T-helper 22 cell (primary cell): Measurements from ENCODE around the gene MTG1.

Experiments used
- DNase-seq: peaks from one replicate; pipeline ENCODE4 v3.0.0-alpha.2; 2020; ENCODE audit warnings: low read depth

The MTG1 gene

DNA sequence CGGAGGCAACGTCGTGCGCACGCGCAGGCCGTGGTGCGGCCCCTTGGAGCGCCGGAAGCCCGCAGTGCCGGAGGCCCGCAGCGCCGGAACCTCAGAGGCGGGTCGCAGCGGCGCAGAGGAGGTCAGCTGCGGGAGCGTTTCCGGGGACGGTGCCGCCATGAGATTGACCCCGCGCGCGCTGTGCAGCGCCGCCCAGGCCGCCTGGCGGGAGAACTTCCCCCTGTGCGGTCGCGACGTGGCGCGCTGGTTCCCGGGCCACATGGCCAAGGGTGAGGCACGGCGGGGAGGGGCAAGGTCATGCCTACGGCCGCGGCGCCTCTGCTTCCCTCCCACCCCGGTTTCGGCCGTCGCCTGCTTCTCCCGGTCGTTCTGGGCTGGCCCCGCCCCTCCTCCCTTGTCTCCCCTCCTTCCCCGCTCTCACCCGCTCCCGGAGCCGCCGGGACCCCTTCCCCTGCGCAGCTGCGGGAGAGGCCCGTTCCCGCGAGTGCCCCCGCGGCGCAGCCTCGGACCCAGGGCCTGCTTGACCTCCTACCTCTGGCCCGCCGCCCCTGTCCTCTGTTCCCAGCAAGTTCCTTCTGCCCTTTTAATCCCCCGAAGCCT is at the start of gene MTG1:
TSS of gene MTG1 (plus strand) at position 94 of the 600 bp plus-strand sequence. CDS start at position 158, 64 bp downstream.
- DNase-seq: peak; percentile 84

DNA sequence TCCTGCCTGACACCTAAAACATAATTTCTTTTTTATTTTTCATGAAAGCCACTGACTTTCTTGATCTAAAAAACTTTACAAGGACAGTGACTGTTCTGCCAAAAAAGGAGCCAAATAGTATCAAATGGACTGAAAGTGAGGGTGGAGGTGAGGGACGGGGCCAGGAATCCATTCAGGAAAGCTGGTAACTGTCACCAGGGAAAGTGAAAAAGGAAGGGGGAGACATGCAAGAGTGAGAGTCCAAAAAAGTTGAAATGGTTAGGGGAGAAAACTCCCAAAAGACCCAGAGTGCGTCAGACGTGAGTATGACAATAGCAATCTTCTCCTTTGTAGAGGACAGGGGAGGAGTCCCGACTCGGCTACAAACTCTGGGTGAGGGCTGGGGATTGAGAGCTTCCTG is 49.7 kb upstream of the MTG1 start:
- no peak for DNase-seq

GRCh38 chr10:133346413-133346812 is 47.5 kb upstream of the MTG1 start:
- DNase-seq: no peak

DNA sequence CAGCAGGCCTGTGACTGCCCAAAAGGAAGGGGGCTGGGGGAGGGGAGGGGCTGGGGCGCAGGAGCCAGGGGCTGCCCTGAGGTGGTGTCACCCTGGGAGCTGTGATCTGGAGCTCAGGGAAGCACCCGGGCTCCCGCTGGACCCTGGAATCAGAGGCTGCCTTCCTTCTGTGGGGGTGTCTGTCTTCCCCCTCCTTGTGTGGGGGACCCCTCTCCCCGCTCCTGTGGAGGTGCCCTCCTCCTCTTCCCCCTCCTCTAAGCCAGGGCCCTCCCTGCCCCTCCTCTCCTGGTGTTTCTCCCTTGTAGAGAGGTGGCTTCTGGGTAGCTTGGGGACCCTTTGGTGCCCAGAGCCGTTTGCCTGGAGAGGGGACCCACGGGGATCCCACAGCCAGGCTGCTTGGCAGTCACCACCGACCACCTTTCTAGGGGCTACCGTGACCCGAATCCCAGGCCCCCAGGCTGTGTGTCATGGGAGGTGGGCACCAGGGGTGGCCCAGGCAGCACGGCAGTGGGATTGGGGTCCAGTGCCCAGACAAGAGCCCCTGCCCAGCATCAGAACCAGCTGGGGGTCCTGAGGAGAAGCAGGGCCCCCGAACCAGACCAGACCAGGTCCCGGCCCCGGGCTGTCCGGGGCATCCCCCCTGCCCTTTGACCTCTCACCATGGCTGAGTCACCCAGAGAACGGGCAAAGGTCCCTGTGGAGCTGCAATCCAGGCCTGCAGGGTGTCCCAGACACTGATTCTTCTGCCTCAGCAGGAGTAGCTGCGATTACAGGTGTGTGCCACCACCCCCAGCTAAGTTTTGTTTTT is 46.0 kb upstream of the MTG1 start:
- no peak for DNase-seq

GRCh38 chr10:133349160-133349568 is 44.8 kb upstream of the MTG1 start:
- DNase-seq: no peak

DNA sequence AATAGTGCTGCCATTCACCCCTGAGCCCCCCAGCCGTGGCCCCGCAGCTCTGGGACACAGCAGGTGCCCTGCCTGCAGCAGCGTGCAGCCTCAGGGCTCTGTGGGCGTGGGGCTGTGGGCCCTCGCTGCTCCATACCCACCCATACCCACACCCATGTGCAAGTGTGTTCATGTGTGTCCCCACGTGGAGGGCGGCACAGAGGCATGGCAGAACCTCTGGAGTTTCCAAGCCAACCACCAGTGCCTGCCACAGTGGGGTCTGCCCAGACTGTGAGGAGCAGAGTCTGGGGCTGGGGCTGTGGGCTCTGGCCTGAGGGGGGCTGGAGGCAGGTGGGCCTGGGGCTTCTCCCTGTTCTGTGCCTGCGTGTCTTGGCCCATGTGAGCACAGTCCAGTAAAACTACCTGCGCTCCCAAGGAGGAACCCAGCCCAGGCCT is 44.4 kb upstream of the MTG1 start:
- DNase-seq: no peak

- DNase-seq: no peak
Measured at GRCh38 chr10:133350283-133350949, 43.5 kb upstream of the MTG1 start.

DNA sequence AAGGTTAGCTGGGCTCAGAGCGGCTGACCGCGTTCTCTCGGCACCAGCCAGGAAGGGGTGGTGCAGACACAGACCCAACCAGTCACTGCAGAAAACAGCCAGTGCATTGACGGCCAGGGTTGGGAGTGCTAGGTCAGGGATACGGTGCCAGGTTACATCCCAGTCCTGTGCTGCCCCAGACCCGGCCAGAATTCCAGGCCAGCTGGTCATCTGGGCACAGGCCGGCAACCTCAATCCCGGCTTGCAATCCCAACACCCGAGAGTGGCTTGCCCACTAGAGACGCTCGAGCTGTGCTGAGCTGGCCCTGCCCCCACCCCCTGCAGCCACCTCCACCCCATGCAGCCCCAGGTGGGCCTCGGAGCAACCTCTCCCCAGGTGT is 43.0 kb upstream of the MTG1 start:
- DNase-seq: no peak

DNA sequence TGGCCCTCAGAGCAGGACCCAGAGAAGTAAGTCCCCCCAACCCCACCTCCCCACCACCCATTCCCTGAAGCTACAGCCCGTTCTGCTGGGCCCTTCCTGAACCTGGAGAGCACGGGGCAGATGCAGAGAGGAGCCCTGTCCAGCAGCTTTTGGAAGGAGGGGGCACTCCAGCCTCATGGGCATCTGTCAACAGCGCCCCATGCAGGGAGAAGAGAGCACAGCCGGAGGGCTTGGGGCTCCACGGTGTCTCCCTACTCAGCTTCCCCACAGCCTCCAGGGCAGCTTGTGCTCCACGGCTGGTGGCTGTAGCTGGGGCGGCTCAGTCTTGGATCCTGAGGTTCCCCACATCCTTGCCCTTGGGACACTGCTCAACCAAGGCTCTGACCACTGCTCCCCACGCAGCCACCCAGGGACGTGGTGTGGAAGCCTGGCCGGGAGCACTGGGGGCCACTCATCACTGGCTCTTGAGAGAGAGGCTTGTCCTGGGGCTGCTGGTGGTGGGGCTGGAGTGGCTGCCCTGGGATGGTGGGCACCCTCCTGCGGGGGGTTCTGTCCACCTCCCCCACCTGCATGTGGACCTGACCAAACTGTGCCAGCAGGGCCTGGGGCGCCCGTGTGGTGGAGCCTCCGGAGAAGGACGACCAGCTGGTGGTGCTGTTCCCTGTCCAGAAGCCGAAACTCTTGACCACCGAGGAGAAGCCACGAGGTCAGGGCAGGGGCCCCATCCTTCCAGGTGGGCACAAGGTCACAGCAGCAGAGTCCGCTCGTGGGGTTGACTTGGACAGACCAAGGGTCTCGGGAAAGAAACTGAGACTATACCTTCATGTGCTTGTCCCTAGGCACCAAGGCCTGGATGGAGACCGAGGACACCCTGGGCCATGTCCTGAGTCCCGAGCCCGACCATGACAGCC is 42.3 kb upstream of the MTG1 start:
- no peak for DNase-seq

GRCh38 chr10:133353202-133353959 is 40.6 kb upstream of the MTG1 start:
- no peak for DNase-seq

- DNase-seq: no peak
Measured at GRCh38 chr10:133353988-133354605, 39.9 kb upstream of the MTG1 start.

- DNase-seq: no peak
Measured at GRCh38 chr10:133354672-133355240, 39.2 kb upstream of the MTG1 start.

- no peak for DNase-seq
Measured at GRCh38 chr10:133355266-133355665, 38.7 kb upstream of the MTG1 start.

GRCh38 chr10:133355991-133356390 is 38.0 kb upstream of the MTG1 start:
- no peak for DNase-seq

DNA sequence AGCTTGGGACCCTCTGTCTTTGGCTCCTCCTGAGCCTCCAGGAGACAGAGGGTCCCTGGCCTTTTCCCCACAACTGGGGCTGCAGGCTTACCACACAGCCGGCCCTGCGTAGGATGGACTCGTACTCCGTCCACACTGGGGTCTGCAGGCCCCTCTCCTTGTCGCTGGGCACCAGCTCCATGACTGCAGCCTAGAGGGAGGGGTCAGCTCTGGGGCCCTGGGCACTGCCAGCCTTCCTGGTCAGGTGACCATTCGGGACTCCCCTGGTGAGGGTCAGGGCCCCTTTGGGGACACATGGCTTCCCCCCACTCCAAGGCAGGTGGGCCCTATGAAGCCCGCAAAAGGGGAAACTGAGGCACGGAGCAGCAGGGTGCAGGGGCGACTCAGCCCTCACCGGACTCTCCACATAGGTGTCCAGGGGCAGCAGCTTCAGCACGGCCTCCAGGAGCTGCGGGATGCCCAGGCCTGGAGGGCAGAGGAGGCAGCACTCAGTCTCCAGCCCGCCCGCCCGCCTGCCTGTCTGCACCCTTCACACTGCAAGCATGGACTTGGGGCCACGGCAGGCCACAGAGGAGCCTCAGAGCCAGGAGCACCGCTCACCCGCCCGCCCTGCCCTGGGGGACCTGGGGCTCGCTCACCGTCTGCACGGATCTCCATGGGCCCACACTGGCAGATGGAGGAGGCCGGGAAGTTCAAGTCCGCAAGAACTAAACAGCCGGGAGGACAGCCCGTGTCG is 37.2 kb upstream of the MTG1 start:
- DNase-seq: no peak

DNA sequence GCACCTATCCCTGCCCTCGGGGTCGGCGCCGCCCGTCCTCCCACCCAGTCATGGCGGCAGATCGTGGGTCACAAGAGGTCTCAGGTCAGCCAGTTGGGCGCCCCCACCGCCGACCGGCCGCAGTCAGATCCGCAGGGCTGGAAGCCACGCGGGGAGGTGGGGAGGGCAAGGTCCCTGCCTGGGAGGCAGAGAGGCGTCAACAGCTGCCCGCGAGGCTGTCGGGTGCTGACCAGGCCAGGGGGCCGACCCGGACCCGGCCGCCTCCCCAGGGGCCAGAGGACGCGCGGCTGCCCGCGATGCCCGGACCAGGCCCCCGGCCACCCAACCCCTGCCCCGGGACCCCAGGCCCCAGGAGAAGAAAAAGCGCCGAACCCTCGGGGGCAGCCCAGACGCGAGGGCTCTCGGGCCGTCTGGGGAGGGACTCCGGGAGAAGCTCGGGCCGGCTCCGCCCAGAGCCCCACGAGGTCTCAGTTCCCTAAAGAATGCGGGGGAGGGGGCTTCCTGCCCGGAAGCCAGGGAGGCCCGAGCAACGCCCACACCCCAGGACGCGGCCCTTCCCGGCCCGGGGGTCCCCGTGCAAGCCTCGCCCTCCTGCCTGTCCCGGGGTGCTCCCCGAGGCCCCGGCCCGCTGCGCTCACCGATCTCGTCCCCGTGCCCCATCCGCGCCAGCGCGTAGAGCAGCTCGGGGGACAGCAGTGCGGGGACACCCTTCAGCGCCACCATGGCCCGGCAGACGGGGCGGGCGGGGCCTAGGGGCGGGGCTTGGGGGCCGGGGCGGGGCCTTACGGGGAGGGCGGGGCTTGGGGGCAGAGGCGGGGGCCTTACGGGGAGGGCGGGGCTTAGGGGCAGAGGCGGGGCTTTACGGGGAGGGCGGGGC is 36.4 kb upstream of the MTG1 start, which contains the start of gene FUOM:
TSS of gene FUOM (minus strand) at position 735 of the 877 bp plus-strand sequence. CDS start at position 723, 12 bp downstream.
- DNase-seq: peak; percentile 62

- no peak for DNase-seq
Measured at GRCh38 chr10:133358162-133358924, 35.6 kb upstream of the MTG1 start.

DNA sequence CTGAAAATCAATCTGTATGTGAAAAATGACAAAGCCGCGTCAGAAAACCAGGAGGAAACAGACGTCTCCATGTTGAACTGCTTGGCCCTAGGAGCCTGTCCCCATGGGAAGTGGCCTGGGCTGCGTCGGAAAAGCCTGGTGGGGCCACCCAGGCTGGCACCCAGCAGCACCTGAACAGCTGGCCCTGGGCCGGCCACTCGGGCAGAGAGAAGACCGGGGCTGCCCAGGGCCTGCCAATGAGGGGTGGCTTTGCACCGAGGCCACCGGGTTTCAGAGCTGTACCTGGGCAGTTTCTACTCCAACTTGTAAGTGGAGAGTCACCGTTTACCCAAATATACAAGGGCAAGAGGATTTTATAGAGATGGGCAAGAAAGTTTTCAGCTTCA is 35.0 kb upstream of the MTG1 start:
- no peak for DNase-seq
